DND-41 (cell line): ENCODE results near the gene RAB11FIP5.

Source experiments
- CTCF ChIP-seq: IDR thresholded peaks from 2 replicates; pipeline ENCODE4 v1.5.1; 2012; ENCODE audit warnings: borderline replicate concordance, low read length, moderate library complexity, mild to moderate bottlenecking; ENCODE audit not compliant: poor library complexity, severe bottlenecking; ENCODE audit errors: extremely low read depth
- EZH2 ChIP-seq: IDR thresholded peaks from 3 replicates; pipeline ENCODE4 v1.6.1; 2012; ENCODE audit warnings: borderline replicate concordance, low read depth, mild to moderate bottlenecking, moderate library complexity, low read length, inconsistent platforms; ENCODE audit not compliant: severe bottlenecking

GRCh38 chr2:73135236-73135635 is 22.5 kb upstream of the RAB11FIP5 start:
- TF ChIP-seq CTCF: no peak
- no peak for TF ChIP-seq EZH2
